AG09319 (cell line): ENCODE data around the gene CCDC197.
A peak's percentile ranks its signal among the peaks of the same experiment; 100 is the strongest.

ENCODE experiments used
- DNase-seq: peaks from one replicate; pipeline ENCODE4 v3.0.0-alpha.2; 2010; ENCODE audit warnings: low read depth; ENCODE audit errors: extremely low read depth
- TF ChIP-seq, protein P1 (sequence below): IDR thresholded peaks from 2 replicates; pipeline ENCODE4 v1.5.1; 2011; ENCODE audit warnings: low read depth, mild to moderate bottlenecking, inconsistent platforms, low read length, moderate library complexity

CCDC197 gene

DNA sequence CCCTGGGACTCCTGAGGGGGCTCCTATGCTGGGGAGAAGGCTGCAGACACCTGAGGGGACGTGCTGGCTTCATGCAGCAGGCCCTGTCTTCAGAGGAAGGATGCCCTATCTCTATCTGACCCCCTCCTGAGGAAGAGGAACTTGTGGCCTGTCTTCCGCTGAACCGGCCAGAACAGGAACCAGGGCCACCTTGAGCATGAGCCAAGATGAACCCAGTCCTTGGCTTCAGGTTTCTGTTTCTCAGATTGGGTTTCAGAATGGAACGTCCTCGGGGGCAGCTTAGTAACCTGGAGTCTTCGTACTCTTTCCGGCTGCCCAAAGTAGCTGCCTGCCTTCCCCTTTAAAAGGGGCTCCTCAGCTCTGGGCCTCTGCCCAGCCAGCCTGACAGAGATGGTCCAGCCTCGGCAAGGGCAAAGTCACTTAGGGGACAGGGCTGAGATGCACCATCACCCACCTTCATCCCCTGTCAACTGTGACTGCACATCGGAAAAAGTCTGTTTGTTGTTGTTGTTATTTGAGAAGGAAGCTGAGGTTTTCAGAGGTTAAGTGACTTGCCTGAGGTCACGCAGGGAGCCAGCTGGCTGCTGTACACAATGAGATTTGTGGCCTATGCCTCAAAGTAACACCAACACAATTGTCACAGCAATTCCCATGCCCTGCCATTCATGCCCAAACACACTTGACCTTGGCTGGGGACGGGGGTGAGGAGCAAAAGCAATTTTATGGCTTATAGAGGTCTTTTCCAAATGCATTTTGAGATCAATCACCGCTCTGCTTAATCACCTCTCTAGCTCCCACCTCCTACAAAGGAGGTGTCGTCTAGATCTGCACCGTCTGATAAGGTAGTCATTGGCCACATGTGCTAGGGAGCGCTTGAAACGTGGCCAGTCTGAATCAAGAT, 34.1 kb upstream of the CCDC197 start:
- DNase-seq, result no peak
- TF ChIP-seq, protein P1, sequence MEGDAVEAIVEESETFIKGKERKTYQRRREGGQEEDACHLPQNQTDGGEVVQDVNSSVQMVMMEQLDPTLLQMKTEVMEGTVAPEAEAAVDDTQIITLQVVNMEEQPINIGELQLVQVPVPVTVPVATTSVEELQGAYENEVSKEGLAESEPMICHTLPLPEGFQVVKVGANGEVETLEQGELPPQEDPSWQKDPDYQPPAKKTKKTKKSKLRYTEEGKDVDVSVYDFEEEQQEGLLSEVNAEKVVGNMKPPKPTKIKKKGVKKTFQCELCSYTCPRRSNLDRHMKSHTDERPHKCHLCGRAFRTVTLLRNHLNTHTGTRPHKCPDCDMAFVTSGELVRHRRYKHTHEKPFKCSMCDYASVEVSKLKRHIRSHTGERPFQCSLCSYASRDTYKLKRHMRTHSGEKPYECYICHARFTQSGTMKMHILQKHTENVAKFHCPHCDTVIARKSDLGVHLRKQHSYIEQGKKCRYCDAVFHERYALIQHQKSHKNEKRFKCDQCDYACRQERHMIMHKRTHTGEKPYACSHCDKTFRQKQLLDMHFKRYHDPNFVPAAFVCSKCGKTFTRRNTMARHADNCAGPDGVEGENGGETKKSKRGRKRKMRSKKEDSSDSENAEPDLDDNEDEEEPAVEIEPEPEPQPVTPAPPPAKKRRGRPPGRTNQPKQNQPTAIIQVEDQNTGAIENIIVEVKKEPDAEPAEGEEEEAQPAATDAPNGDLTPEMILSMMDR, result no peak

DNA sequence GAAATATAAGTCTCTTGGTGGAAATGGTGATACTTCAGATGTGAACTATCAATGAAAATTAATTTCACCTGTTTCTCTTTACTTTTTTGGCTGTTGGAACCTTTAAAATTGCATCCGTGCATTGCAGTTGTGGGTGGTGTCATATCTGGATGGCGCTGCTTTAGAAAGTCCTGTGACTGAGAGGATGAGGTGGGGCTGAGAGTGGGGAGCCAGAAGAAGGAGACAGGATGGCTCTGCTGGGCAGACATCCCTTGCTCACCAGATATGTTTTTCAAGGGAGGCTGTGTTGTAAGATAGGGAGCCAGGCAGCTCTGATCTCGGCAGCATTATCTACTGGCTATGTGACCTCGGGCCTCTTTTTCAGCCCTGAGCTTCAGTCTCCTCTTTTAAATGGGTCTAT, 33.4 kb upstream of the CCDC197 start:
- DNase-seq, result no peak
- TF ChIP-seq, protein P1, result no peak

DNA sequence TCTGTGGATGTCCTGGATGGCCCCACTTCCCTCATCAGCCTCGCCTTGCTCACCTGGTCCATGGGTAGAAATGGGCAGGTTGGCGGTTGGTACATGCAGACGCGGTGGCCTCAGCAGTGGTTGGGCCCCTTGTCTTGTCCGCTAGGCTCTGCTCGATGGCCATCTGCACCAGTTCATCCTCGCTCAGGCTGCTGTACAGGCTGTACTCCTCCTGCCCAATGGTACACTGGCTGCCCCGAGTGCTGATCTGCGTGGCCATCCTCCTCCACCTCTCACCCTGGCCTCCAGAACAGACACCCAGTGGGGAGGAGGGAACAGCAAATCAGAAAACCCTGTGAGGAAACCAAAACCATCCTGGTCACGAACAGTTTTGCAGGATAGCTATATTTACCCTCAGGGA, 32.8 kb upstream of the CCDC197 start:
- TF ChIP-seq, protein P1, result no peak
- DNase-seq, result no peak

DNA sequence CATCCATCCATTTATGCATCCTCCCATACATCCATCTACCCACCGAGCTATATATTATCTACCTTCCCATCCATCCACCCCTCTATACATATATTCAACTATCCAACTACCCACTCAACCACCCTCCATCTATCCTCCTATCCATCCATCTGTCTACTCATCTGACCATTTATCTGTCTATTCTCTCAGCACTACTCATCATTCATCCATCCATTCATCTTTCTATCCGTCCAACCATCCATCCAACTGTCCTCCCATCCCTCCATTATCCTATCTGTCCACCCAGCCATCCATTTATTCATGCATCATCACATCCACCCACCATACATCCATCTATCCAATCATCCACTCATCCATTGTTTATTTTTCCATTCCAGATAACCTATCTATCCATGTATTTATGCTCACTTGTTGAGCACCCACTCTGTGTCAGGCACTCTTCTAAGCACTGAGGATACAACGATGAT, 32.2 kb upstream of the CCDC197 start:
- TF ChIP-seq, protein P1, result no peak
- DNase-seq, result no peak

DNA sequence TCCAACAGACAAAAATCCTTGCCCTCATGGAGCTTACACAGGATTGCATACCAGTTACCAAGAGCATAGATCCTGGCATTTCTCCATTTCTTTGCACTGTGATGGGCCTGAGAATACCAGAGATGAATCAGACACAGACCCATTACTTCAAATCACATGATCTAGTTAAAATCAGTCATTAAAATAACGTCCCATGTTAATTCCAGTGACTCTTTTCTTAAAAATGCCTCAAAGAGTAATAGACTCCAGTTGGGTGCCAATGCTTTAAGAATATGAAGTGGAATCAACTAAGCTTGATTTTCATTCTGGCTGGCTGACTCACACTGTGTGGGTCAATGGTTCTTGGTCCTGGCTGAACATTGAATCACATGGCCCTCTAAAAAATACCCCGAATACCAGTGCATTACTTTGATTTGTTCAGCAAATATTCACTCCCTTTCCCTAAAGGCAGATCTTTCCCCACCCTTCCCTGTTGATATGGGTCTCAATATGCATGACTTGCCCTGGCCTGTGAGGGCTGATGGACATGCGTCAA, 31.7 kb upstream of the CCDC197 start:
- TF ChIP-seq, protein P1, result no peak
- DNase-seq, result peak; percentile 72

DNA sequence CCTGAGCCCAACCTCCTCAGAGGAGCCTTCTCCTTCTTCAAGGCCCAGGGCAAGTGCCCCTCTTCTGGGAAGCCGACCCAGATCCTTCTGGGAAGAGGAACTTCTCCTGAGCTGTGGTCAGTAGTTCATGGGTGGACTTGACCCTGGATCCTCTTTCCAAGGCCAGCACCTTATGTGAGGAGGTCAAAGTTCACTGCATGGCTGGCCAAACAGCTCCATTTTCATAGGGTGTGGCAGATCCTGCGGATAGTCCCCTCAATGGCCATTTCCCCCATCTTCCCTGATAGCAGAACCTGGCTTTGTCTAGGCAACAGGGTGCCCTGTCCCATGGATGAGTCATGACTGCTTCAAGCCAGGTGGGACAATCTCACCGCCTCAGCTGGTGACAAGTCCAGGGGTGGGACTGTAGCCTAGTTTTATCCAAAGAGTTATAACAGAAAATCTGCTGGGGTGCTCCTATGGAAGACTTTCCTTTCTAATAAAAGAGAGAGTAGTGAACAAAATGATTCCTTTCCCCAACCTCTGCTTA, 31.1 kb upstream of the CCDC197 start:
- TF ChIP-seq, protein P1, result no peak

More for the DNA sequence above, 31.1 kb upstream of the CCDC197 start:
- no peak for DNase-seq
